A549 (cell line): ENCODE results near the gene PDZD2.

Source experiments
- CBX8 ChIP-seq: fragments of 200-600 bp; sonication (generic); IDR thresholded peaks from 2 replicates; pipeline ENCODE4 v1.6.1; 2016
- CHD2 ChIP-seq: fragments of 150-350 bp; IDR thresholded peaks from 2 replicates; pipeline ENCODE4 v1.6.1; 2014; ENCODE audit warnings: low read length; ENCODE audit not compliant: partially characterized antibody
- GATA3 ChIP-seq: IDR thresholded peaks from 2 replicates; pipeline ENCODE4 v1.6.1; 2012; ENCODE audit warnings: borderline replicate concordance
- JUN ChIP-seq, 2 experiments: fragments of >200 bp; sonication (Bioruptor Twin); formaldehyde crosslinking; IDR thresholded peaks; 2 replicates in 1 of 2; 3 replicates in 1 of 2; pipeline ENCODE4 v1.6.1; 2016 to 2017
- JUNB ChIP-seq: fragments of >200 bp; sonication (Bioruptor Twin); formaldehyde crosslinking; IDR thresholded peaks from 2 replicates; pipeline ENCODE4 v1.6.1; 2016
- KDM1A ChIP-seq: fragments of 200-600 bp; sonication (generic); IDR thresholded peaks from 2 replicates; pipeline ENCODE4 v1.6.1; 2016; ENCODE audit warnings: low read depth, mild to moderate bottlenecking
- POLR2A ChIP-seq: IDR thresholded peaks from 2 replicates; pipeline ENCODE4 v1.6.1; 2012; ENCODE audit warnings: mild to moderate bottlenecking, low read length
- RAD21 ChIP-seq, 2 experiments: fragments of >200 bp in 1 of 2; sonication (Bioruptor Twin) in 1 of 2; formaldehyde crosslinking in 1 of 2; IDR thresholded peaks in 1 of 2; conservative IDR thresholded peaks in 1 of 2; 2 replicates in 1 of 2; 3 replicates in 1 of 2; pipeline ENCODE4 v1.6.1; 2012 to 2018; ENCODE audit warnings: inconsistent platforms in 1 of 2
- ZFP36 ChIP-seq: fragments of 450-650 bp; IDR thresholded peaks from 2 replicates; pipeline ENCODE4 v1.6.1; 2014; ENCODE audit warnings: borderline replicate concordance; ENCODE audit not compliant: partially characterized antibody
- TF ChIP-seq, protein P1 (sequence below): fragments of 450-650 bp; IDR thresholded peaks from 2 replicates; pipeline ENCODE4 v1.6.1; 2014; ENCODE audit warnings: antibody characterized with exemption
- TF ChIP-seq, protein P2 (sequence below): fragments of 250-450 bp; sonication (Bioruptor Pico); IDR thresholded peaks from 2 replicates; pipeline ENCODE4 v1.5.0; 2021; ENCODE audit warnings: mild to moderate bottlenecking, moderate library complexity, borderline replicate concordance
- TF ChIP-seq, protein P3 (sequence below): fragments of >200 bp; sonication (Bioruptor Twin); formaldehyde crosslinking; IDR thresholded peaks from 3 replicates; pipeline ENCODE4 v1.5.1; 2016
- TF ChIP-seq, protein P4 (sequence below): fragments of >200 bp; sonication (Bioruptor Twin); formaldehyde crosslinking; IDR thresholded peaks from 3 replicates; pipeline ENCODE4 v1.6.1; 2016

DNA sequence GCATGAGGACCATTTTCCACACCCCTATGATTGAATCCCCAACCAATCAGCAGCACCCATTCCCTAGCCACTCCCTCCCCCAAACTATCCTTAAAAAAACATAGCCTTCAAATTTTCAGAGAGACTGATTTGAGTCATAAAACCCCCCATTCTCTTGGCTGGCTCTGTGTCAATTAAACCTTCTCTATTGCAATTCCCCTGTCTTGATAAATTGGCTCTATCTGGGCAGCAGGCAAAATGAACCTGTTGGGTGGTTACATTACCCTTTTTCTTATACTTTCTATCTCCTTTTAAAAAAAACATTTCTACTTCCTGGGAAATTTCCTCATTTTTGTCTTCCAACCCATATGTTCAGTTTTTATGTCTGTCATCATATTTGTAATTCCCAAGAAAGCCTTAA is 220.2 kb downstream of the PDZD2 start:
- TF ChIP-seq, protein P1, sequence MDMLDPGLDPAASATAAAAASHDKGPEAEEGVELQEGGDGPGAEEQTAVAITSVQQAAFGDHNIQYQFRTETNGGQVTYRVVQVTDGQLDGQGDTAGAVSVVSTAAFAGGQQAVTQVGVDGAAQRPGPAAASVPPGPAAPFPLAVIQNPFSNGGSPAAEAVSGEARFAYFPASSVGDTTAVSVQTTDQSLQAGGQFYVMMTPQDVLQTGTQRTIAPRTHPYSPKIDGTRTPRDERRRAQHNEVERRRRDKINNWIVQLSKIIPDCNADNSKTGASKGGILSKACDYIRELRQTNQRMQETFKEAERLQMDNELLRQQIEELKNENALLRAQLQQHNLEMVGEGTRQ: no peak
- TF ChIP-seq, protein P2, sequence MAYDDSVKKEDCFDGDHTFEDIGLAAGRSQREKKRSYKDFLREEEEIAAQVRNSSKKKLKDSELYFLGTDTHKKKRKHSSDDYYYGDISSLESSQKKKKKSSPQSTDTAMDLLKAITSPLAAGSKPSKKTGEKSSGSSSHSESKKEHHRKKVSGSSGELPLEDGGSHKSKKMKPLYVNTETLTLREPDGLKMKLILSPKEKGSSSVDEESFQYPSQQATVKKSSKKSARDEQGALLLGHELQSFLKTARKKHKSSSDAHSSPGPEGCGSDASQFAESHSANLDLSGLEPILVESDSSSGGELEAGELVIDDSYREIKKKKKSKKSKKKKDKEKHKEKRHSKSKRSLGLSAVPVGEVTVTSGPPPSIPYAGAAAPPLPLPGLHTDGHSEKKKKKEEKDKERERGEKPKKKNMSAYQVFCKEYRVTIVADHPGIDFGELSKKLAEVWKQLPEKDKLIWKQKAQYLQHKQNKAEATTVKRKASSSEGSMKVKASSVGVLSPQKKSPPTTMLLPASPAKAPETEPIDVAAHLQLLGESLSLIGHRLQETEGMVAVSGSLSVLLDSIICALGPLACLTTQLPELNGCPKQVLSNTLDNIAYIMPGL (CRISPR knock-in tag): no peak
- TF ChIP-seq KDM1A: no peak
- no peak for TF ChIP-seq JUNB
- no peak for TF ChIP-seq JUN (IDR thresholded peaks at IDR 0.05)
- no peak for TF ChIP-seq ZFP36
- TF ChIP-seq, protein P3, sequence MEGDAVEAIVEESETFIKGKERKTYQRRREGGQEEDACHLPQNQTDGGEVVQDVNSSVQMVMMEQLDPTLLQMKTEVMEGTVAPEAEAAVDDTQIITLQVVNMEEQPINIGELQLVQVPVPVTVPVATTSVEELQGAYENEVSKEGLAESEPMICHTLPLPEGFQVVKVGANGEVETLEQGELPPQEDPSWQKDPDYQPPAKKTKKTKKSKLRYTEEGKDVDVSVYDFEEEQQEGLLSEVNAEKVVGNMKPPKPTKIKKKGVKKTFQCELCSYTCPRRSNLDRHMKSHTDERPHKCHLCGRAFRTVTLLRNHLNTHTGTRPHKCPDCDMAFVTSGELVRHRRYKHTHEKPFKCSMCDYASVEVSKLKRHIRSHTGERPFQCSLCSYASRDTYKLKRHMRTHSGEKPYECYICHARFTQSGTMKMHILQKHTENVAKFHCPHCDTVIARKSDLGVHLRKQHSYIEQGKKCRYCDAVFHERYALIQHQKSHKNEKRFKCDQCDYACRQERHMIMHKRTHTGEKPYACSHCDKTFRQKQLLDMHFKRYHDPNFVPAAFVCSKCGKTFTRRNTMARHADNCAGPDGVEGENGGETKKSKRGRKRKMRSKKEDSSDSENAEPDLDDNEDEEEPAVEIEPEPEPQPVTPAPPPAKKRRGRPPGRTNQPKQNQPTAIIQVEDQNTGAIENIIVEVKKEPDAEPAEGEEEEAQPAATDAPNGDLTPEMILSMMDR: no peak
- TF ChIP-seq POLR2A: no peak
- no peak for TF ChIP-seq GATA3
- TF ChIP-seq CBX8: no peak
- TF ChIP-seq, protein P4, sequence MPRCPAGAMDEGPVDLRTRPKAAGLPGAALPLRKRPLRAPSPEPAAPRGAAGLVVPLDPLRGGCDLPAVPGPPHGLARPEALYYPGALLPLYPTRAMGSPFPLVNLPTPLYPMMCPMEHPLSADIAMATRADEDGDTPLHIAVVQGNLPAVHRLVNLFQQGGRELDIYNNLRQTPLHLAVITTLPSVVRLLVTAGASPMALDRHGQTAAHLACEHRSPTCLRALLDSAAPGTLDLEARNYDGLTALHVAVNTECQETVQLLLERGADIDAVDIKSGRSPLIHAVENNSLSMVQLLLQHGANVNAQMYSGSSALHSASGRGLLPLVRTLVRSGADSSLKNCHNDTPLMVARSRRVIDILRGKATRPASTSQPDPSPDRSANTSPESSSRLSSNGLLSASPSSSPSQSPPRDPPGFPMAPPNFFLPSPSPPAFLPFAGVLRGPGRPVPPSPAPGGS: no peak
- TF ChIP-seq CHD2: no peak
- no peak for TF ChIP-seq RAD21 (conservative IDR thresholded peaks at IDR 0.05 in 1 of 2, IDR thresholded peaks at IDR 0.05 in 1 of 2)
